Fibroblast of villous mesenchyme (primary cell): ENCODE measurements around the gene LRRC23. TPM values are rescaled to one million over a fixed set of nuclear protein-coding genes. Genes with fewer than 3 reads are reported as not detected.
A peak's percentile ranks its signal among the peaks of the same experiment; 100 is the strongest.

Source experiments
- DNase-seq: peaks from one replicate; pipeline ENCODE4 v3.0.0-alpha.2; 2010; ENCODE audit warnings: low read depth
- H3K4me3 ChIP-seq: 2 replicates; pipeline ENCODE4 v1.5.1; 2011; ENCODE audit warnings: low read depth, mild to moderate bottlenecking, low read length
- CTCF ChIP-seq: IDR thresholded peaks from 2 replicates; pipeline ENCODE4 v1.5.1; 2012; ENCODE audit warnings: low read depth, mild to moderate bottlenecking, low read length; ENCODE audit not compliant: insufficient read depth
- total RNA-seq: library from RNA; depleted of rRNA; stranded (reverse); fragments of >200 nt; gene quantifications from 2 replicates; pipeline ENCODE4 v1.2.3, GENCODE V29; 2012

LRRC23 gene
- total RNA-seq, 1 donor, result 4.7 TPM

DNA sequence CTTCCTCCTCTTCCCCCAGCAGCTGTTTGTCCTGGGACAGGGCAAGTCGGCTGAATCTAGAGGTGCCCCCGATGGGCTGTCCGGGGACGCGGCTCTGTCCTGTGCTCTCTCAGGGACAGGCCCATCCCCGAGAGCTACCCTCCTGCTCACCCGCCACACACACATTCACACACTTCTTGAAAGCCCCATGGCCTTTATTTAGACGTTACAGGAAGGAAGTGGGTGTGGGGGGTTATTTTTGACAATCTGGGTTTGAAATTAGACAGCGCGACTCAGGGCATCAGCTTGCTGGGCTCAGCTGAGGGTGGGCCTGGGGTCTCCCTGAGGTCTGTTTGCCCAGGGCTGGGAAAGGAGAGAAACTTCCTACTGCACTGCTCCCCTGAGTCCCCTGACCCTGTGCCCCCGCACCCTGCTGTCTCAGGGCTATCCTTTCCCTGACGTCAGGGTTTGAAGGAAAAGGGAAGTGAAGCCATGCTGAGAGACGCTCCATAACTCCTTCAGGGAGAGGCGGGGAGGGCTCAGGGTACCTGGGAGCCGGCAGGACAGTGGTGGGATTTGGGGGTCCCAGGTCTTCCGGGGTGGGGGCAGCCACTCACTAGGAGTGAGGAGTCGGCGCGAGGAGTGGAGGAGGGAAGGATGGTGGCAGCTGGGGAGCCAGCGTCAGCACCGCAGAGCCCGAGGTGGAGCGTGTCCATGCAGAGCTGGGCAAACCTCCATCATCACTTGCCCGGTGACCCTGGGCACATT is 54.6 kb downstream of the LRRC23 start:
- H3K4me3 ChIP-seq, result no peak overlapping the region
- TF ChIP-seq CTCF, result no peak
- DNase-seq, result no peak

DNA sequence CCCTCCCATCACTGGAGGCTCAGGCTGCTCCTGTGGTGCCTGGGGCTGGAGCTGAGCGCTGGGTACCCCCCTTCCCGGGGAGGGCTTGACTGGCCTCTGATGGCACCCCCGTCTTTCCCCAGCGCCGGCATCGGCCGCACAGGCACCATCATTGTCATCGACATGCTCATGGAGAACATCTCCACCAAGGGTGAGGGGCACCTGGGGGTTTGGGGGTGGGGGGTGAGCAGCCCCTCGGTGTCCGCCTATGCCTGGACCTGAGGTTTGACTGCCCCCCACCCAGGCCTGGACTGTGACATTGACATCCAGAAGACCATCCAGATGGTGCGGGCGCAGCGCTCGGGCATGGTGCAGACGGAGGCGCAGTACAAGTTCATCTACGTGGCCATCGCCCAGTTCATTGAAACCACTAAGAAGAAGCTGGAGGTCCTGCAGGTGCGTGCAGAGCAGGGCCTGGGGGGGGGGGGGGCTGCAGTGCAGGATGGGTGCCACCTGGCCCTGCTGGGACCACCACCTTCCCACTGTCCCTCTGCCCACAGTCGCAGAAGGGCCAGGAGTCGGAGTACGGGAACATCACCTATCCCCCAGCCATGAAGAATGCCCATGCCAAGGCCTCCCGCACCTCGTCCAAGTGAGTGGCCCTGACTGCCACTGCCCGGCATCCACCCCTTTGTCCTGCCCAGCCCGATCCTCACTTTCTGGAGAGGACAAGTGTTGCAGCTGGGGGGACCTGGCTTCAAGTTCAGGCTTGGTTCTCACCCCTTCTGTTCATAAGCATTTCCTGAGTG is 55.4 kb downstream of the LRRC23 start:
- no peak for TF ChIP-seq CTCF
- no peak for DNase-seq
- no peak overlapping the region for H3K4me3 ChIP-seq

DNA sequence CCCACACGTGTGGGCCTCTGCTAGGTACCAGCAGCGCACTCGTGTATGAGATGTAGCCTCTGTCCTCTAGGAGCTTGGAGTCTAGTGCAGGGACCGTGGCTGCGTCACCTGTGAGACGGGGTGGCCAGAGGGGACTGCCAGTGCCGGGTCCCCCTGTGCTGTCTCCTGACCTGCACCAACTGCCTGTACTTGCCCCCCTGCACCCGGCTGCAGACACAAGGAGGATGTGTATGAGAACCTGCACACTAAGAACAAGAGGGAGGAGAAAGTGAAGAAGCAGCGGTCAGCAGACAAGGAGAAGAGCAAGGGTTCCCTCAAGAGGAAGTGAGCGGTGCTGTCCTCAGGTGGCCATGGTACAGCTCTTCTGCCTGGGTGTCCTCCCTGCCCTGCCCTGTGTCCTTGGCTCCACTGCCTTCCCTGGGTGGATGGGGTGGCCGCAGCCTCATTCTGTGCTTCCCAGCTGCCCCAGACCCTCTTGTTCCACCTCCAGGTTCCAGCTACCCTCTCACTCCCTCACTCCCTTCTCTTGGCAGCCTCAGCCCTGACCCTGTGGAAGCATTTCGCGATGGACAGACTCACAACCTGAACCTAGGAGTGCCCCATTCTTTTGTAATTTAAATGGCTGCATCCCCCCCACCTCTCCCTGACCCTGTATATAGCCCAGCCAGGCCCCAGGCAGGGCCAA is 56.1 kb downstream of the LRRC23 start:
- peak overlapping the region; percentile 39 for H3K4me3 ChIP-seq
- TF ChIP-seq CTCF, result peak; percentile 32
- peak; percentile 36 for DNase-seq

DNA sequence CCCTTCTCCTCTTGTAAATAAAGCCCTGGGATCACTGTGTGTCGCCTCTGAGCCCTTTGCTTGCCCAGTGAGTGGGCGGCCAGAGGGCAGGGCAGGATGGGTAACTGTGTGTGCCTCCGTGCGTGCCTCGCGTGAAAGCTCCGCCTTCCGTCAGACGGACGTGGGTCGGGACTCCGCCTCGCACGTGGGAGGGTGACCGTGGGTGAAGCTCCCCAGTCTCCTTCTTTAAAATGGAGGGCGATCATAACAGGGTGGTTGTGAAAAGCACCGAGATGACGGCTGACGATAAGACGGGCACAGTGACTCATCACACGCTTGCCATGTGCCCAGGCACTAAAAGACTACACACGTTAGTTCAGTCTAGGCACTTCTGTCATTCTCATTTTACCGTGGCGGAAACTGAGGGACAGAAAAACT is 56.7 kb downstream of the LRRC23 start:
- TF ChIP-seq CTCF, result no peak
- peak; percentile 78 for DNase-seq
- peak overlapping the region; percentile 39 for H3K4me3 ChIP-seq

DNA sequence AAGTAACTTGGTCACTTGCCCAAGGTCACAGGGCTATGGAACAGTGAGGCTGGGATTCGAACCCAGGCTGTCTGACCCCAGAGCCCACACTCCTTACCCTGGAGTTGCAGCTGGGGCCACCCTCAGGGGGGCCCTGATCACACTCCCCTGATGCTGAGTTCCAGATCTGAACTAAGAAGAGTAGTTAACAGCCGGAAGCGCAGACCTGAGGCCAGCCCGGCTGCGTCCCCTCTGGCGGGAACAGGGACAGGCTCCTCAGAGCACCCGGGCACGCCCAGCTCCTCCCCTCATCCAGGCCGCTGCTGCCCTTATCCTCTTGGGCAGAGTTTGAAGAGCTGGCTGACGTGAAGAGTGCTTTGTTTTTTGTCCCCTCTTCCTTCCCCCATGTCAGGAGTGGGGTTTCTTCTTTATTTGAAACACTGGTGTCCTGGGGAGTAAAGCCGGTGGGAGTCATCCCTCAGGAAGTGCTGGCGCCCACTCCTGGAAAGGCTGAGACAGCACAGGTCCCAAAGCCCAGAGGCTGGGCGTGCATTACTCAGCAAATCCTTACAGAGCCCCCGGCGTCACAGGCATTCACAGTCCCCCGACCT is 57.2 kb downstream of the LRRC23 start:
- peak; percentile 81 for DNase-seq
- H3K4me3 ChIP-seq, result peak overlapping the region; percentile 39
- TF ChIP-seq CTCF, result peak; percentile 61

DNA sequence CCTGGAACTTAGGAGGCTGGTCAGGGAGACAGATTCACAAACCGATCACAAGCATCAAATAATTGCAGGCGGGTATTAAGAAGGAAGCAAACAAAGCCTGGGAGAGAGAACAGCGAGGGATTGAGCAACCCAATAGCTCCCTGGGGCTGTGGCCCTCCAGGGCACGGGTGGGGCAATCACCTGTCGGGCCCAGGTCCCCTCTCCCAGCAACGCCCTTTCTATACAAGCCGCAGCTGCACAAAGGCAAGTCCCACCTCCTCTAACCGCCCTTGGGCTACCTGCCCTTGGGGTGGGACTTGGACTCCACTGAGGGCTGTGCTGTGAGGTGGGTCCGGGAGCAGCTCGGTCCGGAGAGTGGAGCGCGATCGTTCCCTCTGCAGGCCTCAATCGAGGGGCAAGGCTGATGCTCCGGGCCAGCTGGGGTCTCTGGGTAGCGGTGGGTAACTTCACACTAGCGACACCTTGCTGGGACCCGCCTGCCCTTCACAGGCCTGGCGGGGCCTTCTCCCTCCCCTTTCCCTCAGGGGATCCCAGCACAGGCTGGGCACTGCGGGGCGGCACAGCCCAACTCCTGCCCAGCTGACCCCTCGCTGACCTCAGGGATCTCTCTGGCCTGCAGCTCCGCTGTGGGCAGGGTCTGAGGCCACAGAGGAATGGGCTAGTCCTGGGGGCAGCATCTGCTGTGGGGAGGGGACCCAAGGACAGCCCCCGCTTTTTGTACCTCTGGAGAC is 57.8 kb downstream of the LRRC23 start:
- DNase-seq, result no peak
- no peak for TF ChIP-seq CTCF
- no peak overlapping the region for H3K4me3 ChIP-seq
